IMR-90 (cell line): ENCODE data around the gene NPB. TPM values are rescaled to one million over a fixed set of nuclear protein-coding genes. Genes with fewer than 3 reads are reported as not detected.
A peak's percentile ranks its signal among the peaks of the same experiment; 100 is the strongest.

Experiments used
- ATAC-seq: fragments of 200-7000 bp; cut with Tn5 transposase; 2 replicates; pipeline ENCODE4 v1.9.1; 2020; ENCODE audit warnings: low read depth, mild to moderate bottlenecking, moderate library complexity
- BruUV-seq: library from RNA; stranded (reverse); fragments of 400-500 nt; replicated peaks from 2 replicates; lab custom pipeline; 2021; lab: Mats Ljungman, UMichigan
- CTCF ChIA-PET: fragments of 300-600 bp; formaldehyde crosslinking; extraction: SDS; loops from one replicate; lab custom pipeline; 2021; ENCODE audit warnings: antibody characterized with exemption; lab: Yijun Ruan, JAX
- POLR2A ChIA-PET: fragments of 300-600 bp; sonication (Branson Sonifier 250); formaldehyde crosslinking; loops from one replicate; lab custom pipeline; 2022; ENCODE audit warnings: antibody characterized with exemption; ENCODE audit not compliant: unreplicated experiment; lab: Charles Lee
- DNase-seq: peaks from one replicate; pipeline ENCODE4 v3.0.0; 2013
- H2AFZ ChIP-seq: replicated peaks from 2 replicates; pipeline ENCODE3; 2013; ENCODE audit warnings: low read length, mild to moderate bottlenecking; ENCODE audit not compliant: poor library complexity
- H2AK5ac ChIP-seq: 2 replicates; pipeline ENCODE4 v1.6.1; 2013; ENCODE audit warnings: low read depth, low read length, inconsistent platforms
- H2AK9ac ChIP-seq: replicated peaks from 2 replicates; pipeline ENCODE3; 2013; ENCODE audit warnings: mild to moderate bottlenecking, low read depth, low read length, moderate library complexity; ENCODE audit not compliant: poor library complexity
- H2BK120ac ChIP-seq: 2 replicates; pipeline ENCODE4 v1.6.1; 2013; ENCODE audit warnings: low read depth, low read length, inconsistent platforms
- H2BK15ac ChIP-seq: 3 replicates; pipeline ENCODE4 v1.6.1; 2013; ENCODE audit warnings: low read depth, low read length, inconsistent platforms
- H2BK20ac ChIP-seq: 2 replicates; pipeline ENCODE4 v1.6.1; 2013; ENCODE audit warnings: low read depth, mild to moderate bottlenecking, inconsistent platforms, low read length, moderate library complexity
- H2BK5ac ChIP-seq: 2 replicates; pipeline ENCODE4 v1.6.1; 2013; ENCODE audit warnings: mild to moderate bottlenecking, low read depth, low read length, inconsistent platforms; ENCODE audit not compliant: poor library complexity, severe bottlenecking
- H3K14ac ChIP-seq: replicated peaks from 2 replicates; pipeline ENCODE4 v1.6.1; 2013; ENCODE audit warnings: low read depth, low read length, inconsistent platforms
- H3K18ac ChIP-seq: 2 replicates; pipeline ENCODE4 v1.6.1; 2013; ENCODE audit warnings: low read depth, low read length, control low read depth
- H3K23ac ChIP-seq: 2 replicates; pipeline ENCODE4 v1.6.1; 2013; ENCODE audit warnings: low read depth, low read length, inconsistent platforms
- H3K27ac ChIP-seq: 2 replicates; pipeline ENCODE4 v1.5.1; 2013; ENCODE audit warnings: mild to moderate bottlenecking, control low read depth, low read length; ENCODE audit not compliant: insufficient read depth
- H3K27me3 ChIP-seq: 2 replicates; pipeline ENCODE4 v1.6.1; 2013; ENCODE audit warnings: low read length; ENCODE audit not compliant: control insufficient read depth, insufficient read depth
- H3K36me3 ChIP-seq: 2 replicates; pipeline ENCODE4 v1.6.1; 2013; ENCODE audit warnings: low read length, mixed read lengths; ENCODE audit not compliant: control insufficient read depth, insufficient read depth
- H3K4ac ChIP-seq: 2 replicates; pipeline ENCODE4 v1.6.1; 2013; ENCODE audit warnings: low read depth, low read length, inconsistent platforms
- H3K4me1 ChIP-seq: 2 replicates; pipeline ENCODE4 v1.6.1; 2013; ENCODE audit warnings: low read length, mixed read lengths; ENCODE audit not compliant: control insufficient read depth, insufficient read depth
- H3K4me2 ChIP-seq: 2 replicates; pipeline ENCODE4 v1.6.1; 2013; ENCODE audit warnings: low read depth, mild to moderate bottlenecking, control low read depth, low read length, moderate library complexity
- H3K4me3 ChIP-seq: 2 replicates; pipeline ENCODE4 v1.5.1; 2013; ENCODE audit warnings: low read depth, mild to moderate bottlenecking, control low read depth, low read length, moderate library complexity; ENCODE audit not compliant: insufficient read depth
- H3K56ac ChIP-seq: 2 replicates; pipeline ENCODE4 v1.6.1; 2013; ENCODE audit warnings: low read length, inconsistent platforms; ENCODE audit not compliant: insufficient read depth; ENCODE audit errors: extremely low read depth
- H3K79me1 ChIP-seq, 2 experiments: 2 replicates each; pipeline ENCODE4 v1.6.1; 2013; ENCODE audit warnings: low read length in 2 of 2, inconsistent platforms in 1 of 2, low read depth in 1 of 2
- H3K9ac ChIP-seq: 2 replicates; pipeline ENCODE4 v1.6.1; 2013; ENCODE audit warnings: low read depth, low read length, control low read depth
- H3K9me1 ChIP-seq: 2 replicates; pipeline ENCODE4 v1.6.1; 2013; ENCODE audit warnings: low read length, inconsistent platforms; ENCODE audit not compliant: insufficient read depth
- H3K9me3 ChIP-seq: 2 replicates; pipeline ENCODE4 v1.6.1; 2013; ENCODE audit warnings: low read length; ENCODE audit not compliant: control insufficient read depth, insufficient read depth
- H4K20me1 ChIP-seq: 2 replicates; pipeline ENCODE4 v1.6.1; 2013; ENCODE audit warnings: low read length, inconsistent platforms; ENCODE audit not compliant: insufficient read depth
- H4K5ac ChIP-seq: 2 replicates; pipeline ENCODE4 v1.6.1; 2013; ENCODE audit warnings: mild to moderate bottlenecking, low read depth, low read length, control low read depth
- H4K8ac ChIP-seq, 2 experiments: 2 replicates each; pipeline ENCODE4 v1.6.1; 2013; ENCODE audit warnings: low read depth in 2 of 2, low read length in 2 of 2, control low read depth in 1 of 2, inconsistent platforms in 1 of 2
- H4K91ac ChIP-seq: 2 replicates; pipeline ENCODE4 v1.6.1; 2013; ENCODE audit warnings: low read depth, low read length, inconsistent platforms; ENCODE audit not compliant: insufficient read depth
- CHD1 ChIP-seq: IDR thresholded peaks from 2 replicates; pipeline ENCODE4 v1.6.1; 2012; ENCODE audit warnings: low read depth, low read length, improper control_type of control experiment
- CTCF ChIP-seq: conservative IDR thresholded peaks from 2 replicates; pipeline ENCODE4 v1.5.1; 2012; ENCODE audit warnings: mild to moderate bottlenecking, low read depth, low read length, improper control_type of control experiment
- MAZ ChIP-seq: IDR thresholded peaks from 2 replicates; pipeline ENCODE4 v1.6.1; 2012; ENCODE audit warnings: low read depth, mild to moderate bottlenecking, low read length, improper control_type of control experiment, moderate library complexity, borderline replicate concordance
- MXI1 ChIP-seq: IDR thresholded peaks from 2 replicates; pipeline ENCODE4 v1.6.1; 2012; ENCODE audit warnings: low read depth, mild to moderate bottlenecking, low read length, moderate library complexity, borderline replicate concordance
- POLR2A ChIP-seq: IDR thresholded peaks from 2 replicates; pipeline ENCODE4 v1.6.1; 2012; ENCODE audit warnings: mild to moderate bottlenecking, low read depth, low read length
- WGBS, 2 experiments: methylation state at CpG; one replicate each; pipeline versions ENCODE4 v1.1.5 to v1.1.7; 2013; ENCODE audit warnings: missing lambda C conversion rate in 2 of 2; ENCODE audit not compliant: insufficient read length in 1 of 2; ENCODE audit errors: extremely low coverage in 2 of 2; 5-methylcytosine and 5-hydroxymethylcytosine counted together
- dilution Hi-C: fragments of 300-500 bp; cut with HindIII; formaldehyde crosslinking; loops from one replicate; pipeline ENCODE4 v1.14.3; 2018; ENCODE audit warnings: low sequenced_read_pairs; ENCODE audit not compliant: unreplicated experiment
- in situ Hi-C: fragments of 300-500 bp; cut with MboI; formaldehyde crosslinking; loops from 3 replicates; pipeline ENCODE4 v1.14.3; 2019; ENCODE audit warnings: low sequenced_read_pairs, inconsistent platforms, mixed read lengths
- intact Hi-C: fragments of 100-400 bp; cut with micrococcal nuclease; formaldehyde crosslinking; loops from 2 replicates; pipeline ENCODE4 v1.10.0; 2022
- polyA plus RNA-seq, 3 experiments: library from polyadenylated mRNA; depleted of rRNA; stranded (reverse); fragments of >200 nt; gene quantifications; 2 replicates each; pipeline ENCODE4 v1.2.3, GENCODE V29; 2012; ENCODE audit warnings: low replicate concordance in 1 of 3
- total RNA-seq: library from RNA; depleted of rRNA; stranded (reverse); fragments of >200 nt; gene quantifications from 2 replicates; pipeline ENCODE4 v1.2.3, GENCODE V29; 2012

Gene NPB
- total and polyA plus RNA-seq, 2 of the 4 experiments (the other 2 are of a cell fraction): 0.51 TPM; not detected in 1

DNA sequence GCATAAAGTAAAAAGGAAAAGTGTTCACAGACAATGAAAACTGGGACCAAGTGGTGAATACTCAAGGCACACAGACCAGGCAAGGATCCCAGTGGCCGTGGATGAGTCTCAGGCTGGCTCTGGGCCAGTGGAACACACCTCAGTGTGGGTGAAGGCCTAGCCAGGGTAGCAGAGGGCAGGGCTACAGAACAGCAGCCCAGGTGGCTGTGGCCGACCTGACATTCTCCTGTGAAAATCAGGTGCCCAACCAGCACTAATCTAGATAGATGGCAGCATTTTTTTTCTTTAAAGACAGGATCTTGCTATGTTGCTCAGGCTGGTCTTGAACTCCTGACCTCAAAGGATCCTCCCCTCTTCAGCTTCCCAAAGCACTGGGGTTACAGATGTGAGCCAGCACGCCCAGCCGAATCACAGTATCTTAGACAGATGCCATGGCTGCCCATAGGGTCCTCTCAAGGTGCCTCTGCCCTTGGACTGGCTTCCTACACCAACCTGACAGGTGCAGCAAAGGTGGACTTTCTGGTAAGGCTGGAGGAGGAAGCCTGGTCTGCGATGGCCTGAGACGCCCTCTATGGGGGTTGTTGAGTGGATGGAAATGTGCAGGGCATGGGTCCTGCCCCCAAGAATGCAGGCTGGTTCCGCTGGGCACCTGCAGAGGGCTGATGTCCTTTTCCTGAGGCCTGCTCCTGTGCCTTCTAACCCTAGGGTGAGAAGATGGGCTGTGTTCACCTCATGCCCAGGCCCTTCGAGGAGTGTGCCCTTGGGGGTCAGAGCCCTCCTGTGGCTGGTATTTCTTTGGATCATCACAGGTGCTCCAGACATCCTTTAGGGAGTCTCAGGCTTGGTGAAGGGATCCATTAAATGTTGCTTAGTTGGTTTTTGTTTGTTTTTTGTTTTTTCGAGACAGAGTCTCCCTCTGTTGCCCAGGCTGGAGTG lies 37.9 kb upstream of the NPB start (continued):
- no peak for TF ChIP-seq MXI1

GRCh38 chr17:81865358-81865732 lies 36.7 kb upstream of the NPB start:
- WGBS, 2 experiments: 96% methylated on average over 6 of the region's 8 CpGs; no CpG with 5 or more reads in 1 of the 2 experiments
- H3K4ac ChIP-seq: no peak overlapping the region
- ChIA-PET CTCF (interaction anchor here (0.6 kb wide), 1 partner anchor 27 kb away, joined by 4 read pairs; no protein-coding TSS in a partner anchor), POLR2A (no interaction called here)
- no peak for DNase-seq
- 0 out of 2 replicates have a peak overlapping the region, but pooled peaks have one; percentile 2 for H2AK5ac ChIP-seq
- no peak overlapping the region for H3K18ac ChIP-seq
- no peaks in the 10 kb centered on the region for H3K9me3 ChIP-seq
- peaks cover 31% of the 10 kb centered on the region for H3K4me1 ChIP-seq
- H4K8ac ChIP-seq: no peak overlapping the region
- no peak for ATAC-seq
- dilution Hi-C loops: no loop called here
- no peak overlapping the region for H3K27ac ChIP-seq
- H3K23ac ChIP-seq: no peak overlapping the region
- peaks cover 52% of the 10 kb centered on the region for H4K20me1 ChIP-seq
- H2BK120ac ChIP-seq: no peak overlapping the region
- no peak overlapping the region for H2AFZ ChIP-seq
- no peak overlapping the region for H2BK5ac ChIP-seq
- H4K91ac ChIP-seq: no peak overlapping the region
- no peak overlapping the region for H3K4me3 ChIP-seq
- H3K14ac ChIP-seq: no peak overlapping the region
- peaks cover 46% of the 10 kb centered on the region for H3K36me3 ChIP-seq
- peaks cover 11% of the 10 kb centered on the region; the same call in 1 of the 2 replicates for H3K9me1 ChIP-seq
- no TSS peak for BruUV-seq
- in situ Hi-C loops: no loop called here
- H3K27me3 ChIP-seq: no peaks in the 10 kb centered on the region
- no peak overlapping the region for H2BK15ac ChIP-seq
- peak overlapping the region; percentile 55 for H2AK9ac ChIP-seq
- no peak overlapping the region for H3K4me2 ChIP-seq
- no peak overlapping the region for H3K9ac ChIP-seq
- intact Hi-C loops: no loop called here
- TF ChIP-seq POLR2A (no peak), CTCF (no peak), MAZ (no peak), CHD1 (no peak)
- peaks cover 22 to 79% of the 10 kb centered on the region in 2 experiments; a peak in 3 of 4 replicates for H3K79me1 ChIP-seq
- H3K56ac ChIP-seq: no peak overlapping the region
- H4K5ac ChIP-seq: 0 out of 2 replicates have a peak overlapping the region, but pooled peaks have one; percentile 4
- H2BK20ac ChIP-seq: no peak overlapping the region
